NCI-H526 treated with DMSO at 0.1 percent for 48 hours (cell line): ENCODE results near the gene PRRX1.

ENCODE experiments used
- DNase-seq: peaks from one replicate; lab custom pipeline; 2025; lab: John Stamatoyannopoulos, UW

The PRRX1 gene

GRCh38 chr1:170692866-170693575 lies 29.1 kb downstream of the PRRX1 start:
- no peak for DNase-seq

- no peak for DNase-seq
These were observed 30.4 kb downstream of the PRRX1 start for GRCh38 chr1:170694172-170694926.

- no peak for DNase-seq
These were observed 32.1 kb downstream of the PRRX1 start for GRCh38 chr1:170695955-170696590.

GRCh38 chr1:170696591-170697290 lies 32.8 kb downstream of the PRRX1 start:
- no peak for DNase-seq

- DNase-seq: no peak
These were observed 33.4 kb downstream of the PRRX1 start for GRCh38 chr1:170697316-170697715.

GRCh38 chr1:170698301-170699275 lies 34.7 kb downstream of the PRRX1 start:
- no peak for DNase-seq

GRCh38 chr1:170699696-170700095 lies 35.8 kb downstream of the PRRX1 start:
- DNase-seq: no peak

GRCh38 chr1:170700842-170701615 lies 37.1 kb downstream of the PRRX1 start:
- no peak for DNase-seq

GRCh38 chr1:170701962-170702361 lies 38.0 kb downstream of the PRRX1 start:
- DNase-seq: no peak

GRCh38 chr1:170703591-170703990 lies 39.7 kb downstream of the PRRX1 start:
- no peak for DNase-seq

- no peak for DNase-seq
These were observed 40.3 kb downstream of the PRRX1 start for GRCh38 chr1:170704256-170704655.

- DNase-seq: no peak
These were observed 42.0 kb downstream of the PRRX1 start for GRCh38 chr1:170705981-170706380.

GRCh38 chr1:170707117-170707516 lies 43.2 kb downstream of the PRRX1 start:
- no peak for DNase-seq

GRCh38 chr1:170707959-170708655 lies 44.2 kb downstream of the PRRX1 start:
- no peak for DNase-seq

- no peak for DNase-seq
These were observed 47.8 kb downstream of the PRRX1 start for GRCh38 chr1:170711682-170712081.

- DNase-seq: no peak
These were observed 50.2 kb downstream of the PRRX1 start for GRCh38 chr1:170714163-170714562.

- DNase-seq: no peak
These were observed 51.0 kb downstream of the PRRX1 start for GRCh38 chr1:170714938-170715337.

- no peak for DNase-seq
These were observed 53.0 kb downstream of the PRRX1 start for GRCh38 chr1:170716835-170717429.

GRCh38 chr1:170720661-170721060 lies 56.7 kb downstream of the PRRX1 start:
- no peak for DNase-seq
